K562 (cell line): ENCODE data around the gene CACNA1C. TPM values are rescaled to one million over a fixed set of nuclear protein-coding genes. Genes with fewer than 3 reads are reported as not detected.
A peak's percentile ranks its signal among the peaks of the same experiment; 100 is the strongest.

Experiments
- ATAC-seq: fragments of 200-7000 bp; cut with Tn5 transposase; 3 replicates; pipeline ENCODE4 v1.9.1; 2020; ENCODE audit warnings: moderate library complexity
- BruUV-seq: library from RNA; stranded (reverse); fragments of 400-500 nt; replicated peaks from 2 replicates; lab custom pipeline; 2021; lab: Mats Ljungman, UMichigan
- CTCF ChIA-PET: fragments of 300-600 bp; formaldehyde crosslinking; extraction: SDS; loops from one replicate; lab custom pipeline; 2021; ENCODE audit warnings: low intra/inter-chr PET ratio; lab: Yijun Ruan, JAX
- POLR2A ChIA-PET: fragments of 300-600, 350-650 bp; sonication (Branson Sonifier 250); formaldehyde crosslinking; extraction: SDS; loops from one replicate; lab custom pipeline; 2021; ENCODE audit warnings: antibody characterized with exemption, inconsistent platforms; lab: Yijun Ruan, JAX
- DNase-seq, 4 experiments: peaks; one replicate each; pipeline versions ENCODE4 v3.0.0 to v3.0.0-alpha.2; 2011 to 2018; ENCODE audit warnings: low spot score in 3 of 4, mixed read lengths in 3 of 4; ENCODE audit errors: extremely low read depth in 1 of 4
- FAIRE-seq: peaks from 2 replicates; lab custom pipeline; 2011; peaks lifted over from hg19 to GRCh38; lab: Jason Lieb, UNC
- H2AFZ ChIP-seq: 2 replicates; pipeline ENCODE4 v1.6.0; 2011; ENCODE audit warnings: low read depth, low read length, control low read depth, inconsistent platforms
- H3K27ac ChIP-seq: fragments of 200-600 bp; 3 replicates; pipeline ENCODE4 v1.8.0; 2011; ENCODE audit warnings: low read depth, mild to moderate bottlenecking, control low read depth, inconsistent platforms, low read length, moderate library complexity, mixed read lengths; ENCODE audit errors: extremely low read depth
- H3K27me3 ChIP-seq, 2 experiments: fragments of 300-600 bp in 1 of 2; 2 replicates in 1 of 2; 3 replicates in 1 of 2; pipeline versions ENCODE4 v1.6.0 to v1.8.0; 2011; ENCODE audit warnings: inconsistent platforms in 2 of 2, low read length in 2 of 2, mild to moderate bottlenecking in 1 of 2, mixed read lengths in 1 of 2, moderate library complexity in 1 of 2; ENCODE audit not compliant: control insufficient read depth in 2 of 2, insufficient read depth in 2 of 2
- H3K36me3 ChIP-seq: fragments of 300-600 bp; 3 replicates; pipeline ENCODE4 v1.8.0; 2011; ENCODE audit warnings: mild to moderate bottlenecking, low read length, inconsistent platforms; ENCODE audit not compliant: control insufficient read depth, insufficient read depth
- H3K4me1 ChIP-seq, 2 experiments: fragments of 200-600 bp in 1 of 2; replicated peaks in 1 of 2; 2 replicates in 1 of 2; 3 replicates in 1 of 2; pipeline versions ENCODE4 v1.5.1 to v1.8.0; 2011; ENCODE audit warnings: inconsistent platforms in 2 of 2, low read length in 2 of 2, mild to moderate bottlenecking in 1 of 2, mixed read lengths in 1 of 2, moderate library complexity in 1 of 2; ENCODE audit not compliant: control insufficient read depth in 2 of 2, insufficient read depth in 2 of 2
- H3K4me2 ChIP-seq: 2 replicates; pipeline ENCODE4 v1.6.1; 2011; ENCODE audit warnings: low read length, control low read depth, inconsistent platforms, mixed read lengths; ENCODE audit not compliant: insufficient read depth
- H3K4me3 ChIP-seq: fragments of 200-600 bp; sonication (generic), shearing (Covaris generic); 2 replicates; pipeline ENCODE4 v1.5.1; 2016; ENCODE audit warnings: control low read depth, inconsistent platforms
- H3K79me2 ChIP-seq: fragments of 200-600 bp; 3 replicates; pipeline ENCODE4 v1.8.0; 2011; ENCODE audit warnings: low read length, inconsistent platforms; ENCODE audit not compliant: control insufficient read depth, insufficient read depth
- H3K9ac ChIP-seq, 2 experiments: 2 replicates each; pipeline versions ENCODE4 v1.6.0 to v1.6.1; 2011; ENCODE audit warnings: low read depth in 2 of 2, low read length in 2 of 2, control low read depth in 1 of 2, inconsistent platforms in 1 of 2, mild to moderate bottlenecking in 1 of 2, mixed read lengths in 1 of 2; ENCODE audit not compliant: insufficient read depth in 1 of 2
- H3K9me1 ChIP-seq: one replicate; pipeline ENCODE4 v1.6.0; 2011; ENCODE audit warnings: inconsistent platforms, mild to moderate bottlenecking, low read length, moderate library complexity; ENCODE audit not compliant: control insufficient read depth, insufficient read depth
- H3K9me3 ChIP-seq: replicated peaks from 2 replicates; pipeline ENCODE4 v1.5.1; 2011; ENCODE audit warnings: low read depth, low read length, inconsistent platforms; ENCODE audit not compliant: control insufficient read depth, insufficient read depth
- H4K20me1 ChIP-seq: replicated peaks from 2 replicates; pipeline ENCODE4 v1.6.1; 2011; ENCODE audit warnings: low read length, inconsistent platforms, mixed read lengths; ENCODE audit not compliant: control insufficient read depth, insufficient read depth
- BRD4 ChIP-seq: fragments of 200-600 bp; sonication (generic); IDR thresholded peaks from 2 replicates; pipeline ENCODE4 v1.6.1; 2017; ENCODE audit warnings: inconsistent platforms
- CBFA2T2 ChIP-seq: fragments of 450-650 bp; conservative IDR thresholded peaks from 2 replicates; pipeline ENCODE4 v1.6.1; 2017; ENCODE audit warnings: mild to moderate bottlenecking
- HNRNPLL ChIP-seq: fragments of 200-400 bp; formaldehyde crosslinking; IDR thresholded peaks from 2 replicates; pipeline ENCODE4 v1.6.1; 2017; ENCODE audit warnings: low read length, low read depth, mild to moderate bottlenecking; ENCODE audit not compliant: poor library complexity, severe bottlenecking
- RAD51 ChIP-seq: fragments of 450-650 bp; IDR thresholded peaks from 2 replicates; pipeline ENCODE4 v1.7.1; 2016; ENCODE audit warnings: low read depth, mild to moderate bottlenecking, borderline replicate concordance
- TOE1 ChIP-seq, 2 experiments: fragments of 450-650 bp in 1 of 2; sonication (generic) in 1 of 2; formaldehyde crosslinking in 1 of 2; IDR thresholded peaks; 2 replicates each; pipeline versions ENCODE4 v1.7.1 to v1.8.0; 2016 to 2022; ENCODE audit warnings: borderline replicate concordance in 2 of 2, mild to moderate bottlenecking in 2 of 2, antibody characterized with exemption in 1 of 2, inconsistent platforms in 1 of 2, low read depth in 1 of 2, missing genetic modification reagents in 1 of 2, moderate library complexity in 1 of 2
- YY1 ChIP-seq, 3 experiments: IDR thresholded peaks; 2 replicates each; pipeline ENCODE4 v1.6.1; 2011; ENCODE audit warnings: low read length in 2 of 3, mild to moderate bottlenecking in 2 of 3, moderate library complexity in 2 of 3, borderline replicate concordance in 1 of 3, control low read depth in 1 of 3, low read depth in 1 of 3; ENCODE audit not compliant: insufficient read depth in 3 of 3, insufficient replicate concordance in 2 of 3, control insufficient read depth in 1 of 3, insufficient read length in 1 of 3; ENCODE audit errors: extremely low read depth in 1 of 3
- WGBS: fragments of 100-300 bp; shearing (Covaris generic); methylation state at CpG from one replicate; pipeline ENCODE4 v1.1.6; 2016; ENCODE audit warnings: low coverage, mixed read lengths; ENCODE audit not compliant: insufficient coverage; ENCODE audit errors: missing lambda C conversion rate; 5-methylcytosine and 5-hydroxymethylcytosine counted together
- in situ Hi-C: fragments of 300-500 bp; cut with MboI; formaldehyde crosslinking; loops from 4 replicates; pipeline ENCODE4 v1.15.0; 2018; ENCODE audit warnings: inconsistent platforms, mixed read lengths
- intact Hi-C: fragments of 100-400 bp; cut with micrococcal nuclease; formaldehyde crosslinking; loops from 2 replicates; pipeline ENCODE4 v1.14.2; 2022
- polyA plus RNA-seq, 8 experiments: library from polyadenylated mRNA; depleted of rRNA in 4 of 8; stranded (reverse) in 5 of 8; unstranded in 3 of 8; fragments of >200 nt; fragmentation: Nextera tagmentation in 2 of 8; fragmentation: Illumina TruSeq in 1 of 8; extraction: Ambion mirVana in 2 of 8; extraction: Trizol in 1 of 8; gene quantifications; 2 replicates each; pipeline versions ENCODE4 v1.2.1 to v1.2.3, GENCODE V29; 2011 to 2014; ENCODE audit warnings: inconsistent platforms in 1 of 8, missing spikeins in 1 of 8
- total RNA-seq, 7 experiments: library from RNA; depleted of rRNA in 6 of 7; stranded (reverse); fragments of >200 nt in 6 of 7; fragmentation: Illumina TruSeq in 2 of 7; extraction: Trizol in 2 of 7; gene quantifications; 2 replicates each; pipeline versions ENCODE4 v1.2.1 to v1.2.3, GENCODE V29; 2011 to 2021; ENCODE audit warnings: low replicate concordance in 1 of 7
- TF ChIP-seq, protein P1 (sequence below): sonication (generic); formaldehyde crosslinking; IDR thresholded peaks from 2 replicates; pipeline ENCODE4 v1.5.0; 2020; ENCODE audit warnings: missing genetic modification reagents
- TF ChIP-seq, protein P2 (sequence below): fragments of 450-650 bp; formaldehyde crosslinking; IDR thresholded peaks from 2 replicates; pipeline ENCODE4 v1.4.0; 2020; ENCODE audit warnings: mild to moderate bottlenecking, mixed read lengths

CACNA1C gene
- total and polyA plus RNA-seq, 9 of the 15 experiments (the other 6 are each of a cell fraction or from before 2014, with no cell fraction given) = not detected

DNA sequence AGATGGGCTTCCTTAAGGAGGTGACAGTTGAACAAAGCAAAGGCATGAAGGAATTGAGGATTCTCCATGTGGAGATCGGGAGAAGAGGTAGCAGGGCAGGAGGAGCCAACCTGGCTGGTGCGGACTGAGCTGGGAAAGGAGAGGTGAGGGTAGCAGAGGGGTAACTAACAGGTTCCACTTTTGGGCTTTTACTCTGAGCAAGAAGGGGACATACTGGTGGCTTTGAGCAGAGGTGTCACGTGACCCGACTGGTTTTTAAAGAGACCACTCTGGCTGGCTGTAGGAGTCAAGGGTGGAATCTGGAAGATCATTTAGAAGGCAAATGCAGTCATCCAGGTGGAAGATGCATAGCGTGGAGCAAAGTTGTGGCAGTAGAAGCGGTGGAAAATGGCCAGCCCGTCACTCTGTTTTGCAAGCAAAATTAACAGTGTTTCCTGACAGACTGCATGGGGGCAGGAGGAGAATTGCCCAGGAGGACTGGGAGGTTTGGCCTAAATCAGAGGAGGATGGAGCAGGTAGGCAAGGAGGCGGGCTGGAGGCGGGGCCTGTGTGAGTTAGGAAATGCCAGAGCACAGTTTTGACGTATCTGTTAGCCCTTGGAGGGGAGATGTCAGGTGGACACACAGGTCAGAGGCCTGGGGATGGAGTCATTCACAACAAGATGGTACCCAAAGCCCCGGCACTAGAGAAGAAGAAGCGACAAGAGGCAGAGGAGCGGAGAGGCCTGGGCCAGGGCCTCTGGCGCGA, 585.7 kb downstream of the CACNA1C start:
- Histone ChIP-seq H3K4me1 (peaks cover 0 to 3% of the 10 kb centered on the region in 2 experiments; a peak in 1 of 5 replicates), H4K20me1 (no peaks in the 10 kb centered on the region), H3K4me3 (no peak overlapping the region), H3K9me3 (no peaks in the 10 kb centered on the region), H3K9ac (no peak overlapping the region), H2AFZ (no peak overlapping the region), H3K9me1 (peaks cover 3% of the 10 kb centered on the region), H3K79me2 (no peaks in the 10 kb centered on the region), H3K27me3 (peaks cover 0 to 51% of the 10 kb centered on the region in 2 experiments; a peak in 4 of 5 replicates), H3K27ac (no peak overlapping the region), H3K36me3 (no peaks in the 10 kb centered on the region), H3K4me2 (no peak overlapping the region)
- intact Hi-C loops (no loop called here), in situ Hi-C loops (no loop called here)
- 1% methylated on average over 13 of the region's 15 CpGs for WGBS
- ChIA-PET CTCF (no interaction called here), POLR2A (no interaction called here)
- FAIRE-seq (no peak), ATAC-seq (no peak), DNase-seq (no peak)
- TF ChIP-seq CBFA2T2 = peak; percentile 35
- peak; percentile 69 for TF ChIP-seq RAD51
- TF ChIP-seq, protein P1, sequence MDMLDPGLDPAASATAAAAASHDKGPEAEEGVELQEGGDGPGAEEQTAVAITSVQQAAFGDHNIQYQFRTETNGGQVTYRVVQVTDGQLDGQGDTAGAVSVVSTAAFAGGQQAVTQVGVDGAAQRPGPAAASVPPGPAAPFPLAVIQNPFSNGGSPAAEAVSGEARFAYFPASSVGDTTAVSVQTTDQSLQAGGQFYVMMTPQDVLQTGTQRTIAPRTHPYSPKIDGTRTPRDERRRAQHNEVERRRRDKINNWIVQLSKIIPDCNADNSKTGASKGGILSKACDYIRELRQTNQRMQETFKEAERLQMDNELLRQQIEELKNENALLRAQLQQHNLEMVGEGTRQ (CRISPR knock-in tag) = peak; percentile 28; the same call in 1 of the 2 replicates
- TF ChIP-seq, protein P2, sequence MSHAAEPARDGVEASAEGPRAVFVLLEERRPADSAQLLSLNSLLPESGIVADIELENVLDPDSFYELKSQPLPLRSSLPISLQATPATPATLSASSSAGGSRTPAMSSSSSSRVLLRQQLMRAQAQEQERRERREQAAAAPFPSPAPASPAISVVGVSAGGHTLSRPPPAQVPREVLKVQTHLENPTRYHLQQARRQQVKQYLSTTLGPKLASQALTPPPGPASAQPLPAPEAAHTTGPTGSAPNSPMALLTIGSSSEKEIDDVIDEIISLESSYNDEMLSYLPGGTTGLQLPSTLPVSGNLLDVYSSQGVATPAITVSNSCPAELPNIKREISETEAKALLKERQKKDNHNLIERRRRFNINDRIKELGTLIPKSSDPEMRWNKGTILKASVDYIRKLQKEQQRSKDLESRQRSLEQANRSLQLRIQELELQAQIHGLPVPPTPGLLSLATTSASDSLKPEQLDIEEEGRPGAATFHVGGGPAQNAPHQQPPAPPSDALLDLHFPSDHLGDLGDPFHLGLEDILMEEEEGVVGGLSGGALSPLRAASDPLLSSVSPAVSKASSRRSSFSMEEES = peak; percentile 83
- TF ChIP-seq YY1 (IDR thresholded peaks at IDR 0.05; ENCODE audit: borderline replicate concordance in 1 of 3, control insufficient read depth in 1 of 3, extremely low read depth in 1 of 3, insufficient read depth in 3 of 3, insufficient read length in 1 of 3, insufficient replicate concordance in 2 of 3, low read depth in 1 of 3, low read length in 2 of 3) = no peak
- TF ChIP-seq HNRNPLL = no peak
- 0 out of 2 replicates have a peak, but pooled peaks have one; percentile 26 for TF ChIP-seq TOE1 (IDR thresholded peaks at IDR 0.05; ENCODE audit: borderline replicate concordance)
- TF ChIP-seq TOE1 (CRISPR knock-in tag; IDR thresholded peaks at IDR 0.05; ENCODE audit: borderline replicate concordance, low read depth) = no peak
- TF ChIP-seq BRD4 = no peak
- no TSS peak for BruUV-seq
